Subcutaneous abdominal adipose tissue (tissue), 5 donors: ENCODE measurements around the gene UBE2D4.
"Not testable (repeated sequence)": the region's sequence is repeated elsewhere in the genome, so short reads cannot be mapped to it uniquely, and the experiment has no call there.

Experiments used
- H3K27ac ChIP-seq: one replicate; pipeline ENCODE4 v1.7.0; 2013; ENCODE audit warnings: low read depth, mild to moderate bottlenecking, inconsistent platforms, low read length, moderate library complexity
- H3K27me3 ChIP-seq, 5 donors: one replicate each; pipeline ENCODE4 v1.7.0; 2013; ENCODE audit warnings: low read length in 5 of 5, inconsistent platforms in 1 of 5; ENCODE audit not compliant: control insufficient read depth in 5 of 5, insufficient read depth in 4 of 5
- H3K36me3 ChIP-seq, 5 donors: one replicate each; pipeline ENCODE4 v1.7.0; 2013; ENCODE audit warnings: low read length in 5 of 5; ENCODE audit not compliant: control insufficient read depth in 5 of 5, insufficient read depth in 5 of 5
- H3K4me1 ChIP-seq, 5 donors: one replicate each; pipeline ENCODE4 v1.7.0; 2013; ENCODE audit warnings: low read length in 5 of 5, mild to moderate bottlenecking in 3 of 5, moderate library complexity in 1 of 5; ENCODE audit not compliant: control insufficient read depth in 5 of 5, insufficient read depth in 5 of 5
- H3K4me3 ChIP-seq, 5 donors: one replicate each; pipeline ENCODE4 v1.7.0; 2013; ENCODE audit warnings: low read length in 5 of 5, low read depth in 1 of 5
- H3K9ac ChIP-seq, 5 donors: one replicate each; pipeline ENCODE4 v1.7.0; 2013; ENCODE audit warnings: low read length in 5 of 5, mild to moderate bottlenecking in 4 of 5, moderate library complexity in 3 of 5
- H3K9me3 ChIP-seq, 5 donors: one replicate each; pipeline ENCODE4 v1.7.0; 2013; ENCODE audit warnings: low read length in 5 of 5; ENCODE audit not compliant: control insufficient read depth in 5 of 5
- donor health status: healthy.
- donor health status: healthy.
- donor health status: healthy.
- donor health status: healthy.
- donor health status: healthy.

Gene UBE2D4

DNA sequence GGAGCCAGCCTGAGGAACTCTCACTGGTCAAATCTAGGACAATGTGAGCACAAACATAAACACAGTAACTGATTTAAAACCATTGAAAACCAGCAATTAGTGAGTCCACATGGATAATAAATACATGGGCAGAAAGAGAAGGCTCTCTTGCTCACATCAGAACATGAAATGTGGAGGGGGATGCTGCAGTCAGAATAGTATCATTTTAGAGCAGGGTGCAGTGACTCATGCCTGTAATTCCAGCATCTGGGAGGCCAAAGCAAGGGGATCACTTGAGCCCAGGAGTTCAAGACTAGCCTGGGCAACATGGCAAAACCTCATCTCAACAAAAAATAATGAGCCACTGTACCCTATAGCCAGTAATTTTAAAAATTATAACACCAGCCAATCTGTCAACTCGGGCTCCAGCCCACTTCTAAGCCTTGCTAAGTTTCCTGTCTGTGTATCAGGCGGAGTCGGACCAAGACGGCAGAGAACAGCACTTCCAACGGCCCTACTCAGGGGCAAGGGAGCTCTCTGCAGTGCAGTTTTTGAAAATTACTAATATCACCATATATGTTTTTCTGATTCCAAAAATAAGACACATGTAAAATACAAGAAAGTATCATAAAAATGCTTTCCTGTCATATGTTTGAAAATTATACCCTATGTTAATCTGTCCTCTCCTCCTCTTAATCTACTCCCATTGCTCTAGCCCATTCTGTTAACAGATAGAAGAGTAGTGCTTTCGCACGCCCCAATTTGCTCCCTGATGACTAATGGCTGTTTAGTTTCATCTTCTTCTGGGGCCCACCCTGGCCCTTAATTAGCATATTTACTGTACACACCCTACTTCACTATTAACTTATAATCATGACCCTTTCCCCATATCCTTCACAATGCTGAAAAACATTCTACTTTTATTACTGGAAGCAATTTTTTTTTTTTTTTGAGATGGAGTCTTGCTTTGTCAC is 37.0 kb upstream of the UBE2D4 start:
- Histone ChIP-seq H3K4me1 (peaks cover 0 to 10% (median 6%) of the 10 kb centered on the region in 5 donors), H3K9ac (no peak overlapping the region), H3K27ac (peak overlapping the region; percentile 47), H3K36me3 (peaks cover 6 to 20% (median 17%) of the 10 kb centered on the region in 5 donors), H3K4me3 (no peak overlapping the region), H3K27me3 (no peaks in the 10 kb centered on the region), H3K9me3 (no peaks in the 10 kb centered on the region)

DNA sequence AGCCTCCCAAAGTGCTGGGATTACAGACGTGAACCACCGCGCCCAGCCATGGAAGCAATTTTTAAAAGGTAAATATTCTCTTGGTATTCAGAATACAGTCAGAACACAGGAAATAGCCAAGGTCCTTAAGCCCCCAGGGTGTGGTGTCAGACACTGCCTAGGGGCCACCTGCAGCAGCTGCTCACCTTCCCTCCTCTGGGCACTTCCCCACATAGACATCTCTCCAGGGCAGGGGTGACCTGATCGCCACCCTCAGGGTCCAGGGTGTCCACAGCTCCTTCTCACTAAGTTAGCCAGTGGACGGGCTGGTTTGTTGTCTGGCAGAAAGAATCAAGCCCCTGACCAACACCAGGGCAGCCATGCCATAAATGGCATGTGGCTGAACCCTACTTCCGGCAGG is 35.8 kb upstream of the UBE2D4 start:
- Histone ChIP-seq H3K9ac (no peak overlapping the region), H3K36me3 (peaks cover 3 to 12% (median 8%) of the 10 kb centered on the region in 5 donors), H3K4me3 (no peak overlapping the region), H3K27me3 (no peaks in the 10 kb centered on the region), H3K27ac (no peak overlapping the region), H3K4me1 (peaks cover 0 to 10% (median 6%) of the 10 kb centered on the region in 5 donors), H3K9me3 (no peaks in the 10 kb centered on the region)

DNA sequence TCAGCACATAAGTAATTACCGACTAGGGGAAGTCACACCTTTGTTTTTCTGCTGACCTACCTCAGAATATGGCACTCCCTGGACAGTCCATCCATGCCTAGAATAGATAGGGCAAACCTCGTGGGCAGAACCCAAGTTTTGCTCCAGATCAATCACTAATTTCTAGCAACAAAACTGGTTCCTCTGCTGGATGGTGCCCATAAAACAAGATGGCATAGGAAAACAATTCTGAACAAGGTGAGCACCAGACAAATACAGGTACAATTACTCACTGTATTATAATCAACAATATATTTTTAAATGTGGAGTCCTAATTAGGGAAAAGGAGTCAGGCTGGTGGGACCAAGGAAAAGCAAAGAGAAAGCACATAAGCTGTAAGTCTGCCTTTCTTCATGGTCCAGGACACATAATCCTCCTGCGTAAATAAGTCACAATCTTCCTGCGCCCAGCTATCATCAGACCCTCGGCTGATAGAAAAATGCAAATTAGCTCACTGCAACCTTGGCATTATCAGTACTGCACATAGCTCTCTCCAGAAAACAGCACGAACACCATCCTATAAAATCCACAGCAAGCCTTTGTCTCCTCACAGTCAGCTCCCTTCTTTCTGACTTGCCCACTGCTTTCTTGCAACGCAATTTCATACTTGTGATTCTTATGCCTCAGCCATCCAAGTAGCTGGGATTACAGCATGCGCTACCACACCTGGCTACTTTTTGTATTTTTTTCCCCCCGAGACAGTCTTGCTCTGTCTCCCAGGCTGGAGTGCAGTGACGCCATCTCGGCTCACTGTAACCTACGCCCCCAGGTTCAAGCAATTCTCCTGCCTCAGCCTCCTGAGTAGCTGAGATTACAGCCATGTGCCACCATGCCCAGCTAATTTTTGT is 34.9 kb upstream of the UBE2D4 start:
- Histone ChIP-seq H3K9me3 (no peaks in the 10 kb centered on the region), H3K27ac (no peak overlapping the region), H3K9ac (no peak overlapping the region), H3K4me3 (no peak overlapping the region), H3K4me1 (peaks cover 0 to 10% (median 6%) of the 10 kb centered on the region in 5 donors), H3K27me3 (no peaks in the 10 kb centered on the region), H3K36me3 (peaks cover 0 to 4% (median 0%) of the 10 kb centered on the region in 5 donors)

DNA sequence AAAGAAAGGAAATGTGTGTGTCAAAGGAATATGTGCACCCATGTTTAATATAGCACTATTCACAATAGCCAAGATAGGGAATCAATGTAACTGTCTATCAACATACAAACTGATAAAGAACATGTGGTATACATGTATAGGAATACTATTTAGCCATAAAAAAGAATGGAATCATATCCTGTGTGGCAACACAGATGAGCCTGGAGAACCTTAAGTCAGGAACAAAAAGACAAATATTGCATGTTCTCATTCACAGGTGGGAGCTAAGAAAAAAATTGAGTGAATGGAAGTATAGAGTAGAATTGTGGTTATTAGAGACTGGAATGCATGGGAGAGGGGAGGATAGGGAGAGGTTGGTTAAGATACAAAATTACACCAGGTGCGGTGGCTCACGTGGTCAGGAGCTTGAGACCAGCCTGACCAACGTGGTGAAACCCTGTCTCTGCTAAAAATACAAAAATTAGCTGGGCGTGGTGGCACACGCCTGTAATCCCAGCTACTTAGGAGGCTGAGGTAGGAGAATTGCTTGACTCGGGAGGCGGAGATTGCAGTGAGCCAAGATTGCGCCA is 30.3 kb upstream of the UBE2D4 start:
- Histone ChIP-seq H3K27ac (no peak overlapping the region), H3K27me3 (no peaks in the 10 kb centered on the region), H3K9ac (no peak overlapping the region), H3K4me3 (no peak overlapping the region), H3K4me1 (peaks cover 0 to 3% (median 0%) of the 10 kb centered on the region in 5 donors), H3K36me3 (peaks cover 0 to 4% (median 0%) of the 10 kb centered on the region in 5 donors), H3K9me3 (no peaks in the 10 kb centered on the region)

GRCh38 chr7:43898571-43898970 is 27.7 kb upstream of the UBE2D4 start:
- not testable (repeated sequence) for H3K4me3 ChIP-seq, H3K27ac ChIP-seq, H3K4me1 ChIP-seq, H3K27me3 ChIP-seq, H3K36me3 ChIP-seq, H3K9ac ChIP-seq, H3K9me3 ChIP-seq

DNA sequence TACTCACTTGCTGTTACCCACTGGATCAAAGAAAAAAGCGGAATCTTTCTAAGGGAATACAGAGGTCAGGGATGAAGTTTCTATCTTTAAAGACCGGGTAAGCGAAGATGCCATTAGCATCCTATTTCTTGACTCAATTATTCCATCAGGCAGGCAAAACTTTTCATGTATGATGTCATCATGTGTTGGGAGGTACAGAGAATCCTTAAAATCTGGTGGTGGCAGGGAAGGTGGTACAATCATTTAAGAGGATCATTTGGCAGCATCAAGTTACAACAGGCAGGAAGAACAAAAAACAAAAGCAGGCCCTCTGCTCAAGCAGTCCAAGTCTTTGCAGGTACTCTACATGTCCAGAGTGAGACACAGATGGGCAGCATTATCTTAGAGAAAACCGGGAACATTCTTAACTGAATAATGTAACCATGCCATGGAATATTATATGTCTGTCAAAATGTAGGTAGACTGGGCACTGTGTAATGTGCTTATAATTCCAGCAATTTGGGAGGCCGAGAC is 23.6 kb upstream of the UBE2D4 start:
- H3K27ac ChIP-seq, result peak overlapping the region; percentile 91
- H3K4me1 ChIP-seq, result peaks cover 4 to 31% (median 28%) of the 10 kb centered on the region in 5 donors
- no peak overlapping the region for H3K4me3 ChIP-seq
- peaks cover 0 to 4% (median 0%) of the 10 kb centered on the region in 5 donors for H3K36me3 ChIP-seq
- H3K27me3 ChIP-seq, result no peaks in the 10 kb centered on the region
- peak overlapping the region in 1 of 5 donors; percentile 20 for H3K9ac ChIP-seq
- no peaks in the 10 kb centered on the region for H3K9me3 ChIP-seq

DNA sequence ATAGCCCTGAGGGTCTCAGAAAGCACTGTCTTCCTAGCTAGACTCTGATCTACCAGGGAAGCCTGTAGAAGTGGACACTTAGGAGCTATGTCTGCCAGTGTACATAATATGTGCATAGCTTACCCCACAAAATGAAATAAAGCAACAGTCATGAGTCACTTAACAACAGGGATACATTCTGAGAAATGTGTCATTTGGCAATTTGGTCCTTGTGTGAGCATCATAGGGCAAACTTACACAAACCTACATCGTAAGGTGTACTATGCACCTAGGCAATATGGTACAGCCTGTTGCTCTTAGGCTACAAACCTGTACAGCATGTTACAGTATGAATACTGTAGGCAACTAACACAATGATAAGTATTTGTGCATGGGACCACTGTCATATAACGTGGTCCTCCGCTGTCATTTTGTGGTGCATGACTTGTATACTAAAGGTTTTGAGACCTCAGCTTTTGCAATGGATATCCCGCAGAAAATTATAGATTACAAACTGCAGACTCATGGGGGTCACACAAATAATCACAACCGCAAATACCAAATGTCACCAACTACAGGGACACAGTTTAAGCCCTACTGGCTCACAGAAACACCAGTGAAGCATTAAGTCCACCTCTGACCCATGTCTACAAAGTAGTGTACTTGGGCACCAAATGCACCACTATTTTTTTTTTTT is 21.6 kb upstream of the UBE2D4 start:
- Histone ChIP-seq H3K4me3 (peak overlapping the region in 2 of 5 donors; percentile 74 to 82), H3K9me3 (no peaks in the 10 kb centered on the region), H3K9ac (peak overlapping the region in 3 of 5 donors; percentile 92 to 96 (median 93)), H3K36me3 (no peaks in the 10 kb centered on the region), H3K4me1 (peaks cover 4 to 31% (median 28%) of the 10 kb centered on the region in 5 donors), H3K27me3 (no peaks in the 10 kb centered on the region), H3K27ac (peak overlapping the region; percentile 91)

DNA sequence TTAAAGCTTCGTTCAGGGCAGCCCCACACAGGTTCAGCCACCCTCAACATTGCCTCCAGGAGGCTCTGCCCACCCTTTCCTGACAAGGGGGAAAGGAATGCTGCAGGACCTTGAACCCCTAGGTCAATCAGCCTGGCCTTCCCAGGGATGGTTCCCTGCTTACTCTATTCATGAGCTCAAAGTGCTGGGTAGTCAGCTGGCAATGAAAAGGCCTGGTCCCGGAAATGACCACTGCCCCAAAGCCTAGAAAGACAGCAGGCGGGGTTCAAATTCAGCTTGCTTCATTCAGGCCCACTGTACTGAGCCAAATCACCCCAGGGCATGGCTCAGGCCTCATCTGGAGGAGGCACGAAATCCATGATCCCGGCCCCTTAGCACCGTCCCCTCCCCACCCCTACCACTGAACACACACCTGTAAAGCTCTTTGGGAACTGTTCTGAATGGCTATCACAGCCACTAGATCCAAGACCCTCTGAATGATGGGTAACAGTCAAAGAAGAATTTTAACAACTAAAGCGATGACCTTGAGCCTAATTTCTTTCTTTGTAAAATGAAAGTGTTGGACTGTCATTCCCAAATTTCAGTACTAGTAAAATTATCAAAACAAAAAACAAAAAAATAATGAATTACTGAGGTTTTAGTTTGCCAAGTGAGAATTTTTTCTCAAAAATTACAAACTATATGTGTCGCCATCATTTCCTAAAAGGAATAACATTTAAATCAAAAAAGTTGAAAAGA is 20.9 kb upstream of the UBE2D4 start:
- H3K27me3 ChIP-seq, result no peaks in the 10 kb centered on the region
- H3K9ac ChIP-seq, result peak overlapping the region; percentile 89 to 96 (median 93)
- peak overlapping the region; percentile 91 for H3K27ac ChIP-seq
- no peaks in the 10 kb centered on the region for H3K36me3 ChIP-seq
- H3K4me1 ChIP-seq, result peaks cover 4 to 31% (median 28%) of the 10 kb centered on the region in 5 donors
- H3K4me3 ChIP-seq, result peak overlapping the region; percentile 74 to 84 (median 83)
- no peaks in the 10 kb centered on the region for H3K9me3 ChIP-seq

DNA sequence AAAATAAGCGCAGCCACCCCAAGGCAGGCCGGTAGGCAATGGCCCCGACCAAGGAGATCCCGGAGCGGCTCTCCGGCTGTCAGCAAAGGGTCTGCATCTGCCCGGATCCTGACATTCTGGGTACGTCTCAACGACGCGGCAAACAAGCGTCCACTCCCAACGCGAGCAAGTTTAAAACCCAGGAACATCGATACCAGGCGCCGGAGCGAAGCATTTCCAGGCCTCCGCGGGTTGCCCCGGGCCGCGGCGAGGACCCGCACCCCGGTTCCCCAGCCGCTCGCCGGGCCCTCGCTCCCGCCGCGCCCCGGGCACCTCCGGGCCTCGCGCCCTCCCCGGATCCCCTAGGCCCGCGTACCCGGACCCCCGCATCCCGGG is 20.3 kb upstream of the UBE2D4 start:
- H3K27me3 ChIP-seq, result no peaks in the 10 kb centered on the region
- no peaks in the 10 kb centered on the region for H3K36me3 ChIP-seq
- H3K4me1 ChIP-seq, result peaks cover 4 to 31% (median 28%) of the 10 kb centered on the region in 5 donors
- H3K9me3 ChIP-seq, result no peaks in the 10 kb centered on the region
- peak overlapping the region; percentile 74 to 84 (median 83) for H3K4me3 ChIP-seq
- peak overlapping the region; percentile 89 to 96 (median 93) for H3K9ac ChIP-seq
- peak overlapping the region; percentile 91 for H3K27ac ChIP-seq
